Lower lobe of right lung (tissue), 2 donors: Measurements from ENCODE around the gene ST7. TPM values are rescaled to one million over a fixed set of nuclear protein-coding genes. Genes with fewer than 3 reads are reported as not detected.

Source experiments
- ATAC-seq, 2 donors: fragments of 200-7000 bp; cut with Tn5 transposase; one replicate each; pipeline ENCODE4 v1.9.1; 2020 to 2022; ENCODE audit warnings: mild to moderate bottlenecking in 2 of 2, moderate library complexity in 2 of 2
- DNase-seq: peaks from one replicate; pipeline ENCODE4 v3.0.0-alpha.2; 2020
- H3K27ac ChIP-seq: fragments of 200-600 bp; one replicate; pipeline ENCODE4 v1.8.0; 2022
- H3K27me3 ChIP-seq: fragments of 200-600 bp; one replicate; pipeline ENCODE4 v1.8.0; 2022; ENCODE audit warnings: low read depth
- H3K36me3 ChIP-seq: fragments of 200-600 bp; one replicate; pipeline ENCODE4 v1.8.0; 2022; ENCODE audit warnings: mild to moderate bottlenecking
- H3K4me1 ChIP-seq: fragments of 200-600 bp; one replicate; pipeline ENCODE4 v1.8.0; 2022
- H3K4me3 ChIP-seq: fragments of 200-600 bp; one replicate; pipeline ENCODE4 v1.8.0; 2022; ENCODE audit warnings: mild to moderate bottlenecking
- H3K9me3 ChIP-seq: fragments of 200-600 bp; one replicate; pipeline ENCODE4 v1.8.0; 2022
- intact Hi-C: fragments of 100-400 bp; cut with DNase I; formaldehyde crosslinking; loops from one replicate; pipeline ENCODE4 v1.11.0; 2022
- total RNA-seq: library from RNA; stranded (reverse); fragmentation: NEBNext Ultra II Directional; extraction: Animal tissue kit (Norgen Biotek cat#: 25700); gene quantifications from one replicate; pipeline ENCODE4 v1.2.1, GENCODE V29; 2021
- TF ChIP-seq, protein P1 (sequence below): fragments of 200-600 bp; IDR thresholded peaks from one replicate; pipeline ENCODE4 v1.8.0; 2022; ENCODE audit warnings: antibody characterized with exemption, mild to moderate bottlenecking
- donor health status: DM: no; HTN: yes; CAD: no; lungs with severe emphysema.

The ST7 gene
- total RNA-seq, 1 donor from 2014 or later = 51.1 TPM

- intact Hi-C loops = no loop called here
- H3K4me1 ChIP-seq = no peaks in the 10 kb centered on the region
- DNase-seq (no peak), ATAC-seq (no peak)
- H3K9me3 ChIP-seq = no peaks in the 10 kb centered on the region
- H3K4me3 ChIP-seq = no peak overlapping the region
- TF ChIP-seq, protein P1, sequence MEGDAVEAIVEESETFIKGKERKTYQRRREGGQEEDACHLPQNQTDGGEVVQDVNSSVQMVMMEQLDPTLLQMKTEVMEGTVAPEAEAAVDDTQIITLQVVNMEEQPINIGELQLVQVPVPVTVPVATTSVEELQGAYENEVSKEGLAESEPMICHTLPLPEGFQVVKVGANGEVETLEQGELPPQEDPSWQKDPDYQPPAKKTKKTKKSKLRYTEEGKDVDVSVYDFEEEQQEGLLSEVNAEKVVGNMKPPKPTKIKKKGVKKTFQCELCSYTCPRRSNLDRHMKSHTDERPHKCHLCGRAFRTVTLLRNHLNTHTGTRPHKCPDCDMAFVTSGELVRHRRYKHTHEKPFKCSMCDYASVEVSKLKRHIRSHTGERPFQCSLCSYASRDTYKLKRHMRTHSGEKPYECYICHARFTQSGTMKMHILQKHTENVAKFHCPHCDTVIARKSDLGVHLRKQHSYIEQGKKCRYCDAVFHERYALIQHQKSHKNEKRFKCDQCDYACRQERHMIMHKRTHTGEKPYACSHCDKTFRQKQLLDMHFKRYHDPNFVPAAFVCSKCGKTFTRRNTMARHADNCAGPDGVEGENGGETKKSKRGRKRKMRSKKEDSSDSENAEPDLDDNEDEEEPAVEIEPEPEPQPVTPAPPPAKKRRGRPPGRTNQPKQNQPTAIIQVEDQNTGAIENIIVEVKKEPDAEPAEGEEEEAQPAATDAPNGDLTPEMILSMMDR = no peak
- H3K36me3 ChIP-seq = peaks cover 5% of the 10 kb centered on the region
- no peaks in the 10 kb centered on the region for H3K27me3 ChIP-seq
- H3K27ac ChIP-seq = no peak overlapping the region
Observed at GRCh38 chr7:117200786-117201458, 247.6 kb downstream of the ST7 start.

DNA sequence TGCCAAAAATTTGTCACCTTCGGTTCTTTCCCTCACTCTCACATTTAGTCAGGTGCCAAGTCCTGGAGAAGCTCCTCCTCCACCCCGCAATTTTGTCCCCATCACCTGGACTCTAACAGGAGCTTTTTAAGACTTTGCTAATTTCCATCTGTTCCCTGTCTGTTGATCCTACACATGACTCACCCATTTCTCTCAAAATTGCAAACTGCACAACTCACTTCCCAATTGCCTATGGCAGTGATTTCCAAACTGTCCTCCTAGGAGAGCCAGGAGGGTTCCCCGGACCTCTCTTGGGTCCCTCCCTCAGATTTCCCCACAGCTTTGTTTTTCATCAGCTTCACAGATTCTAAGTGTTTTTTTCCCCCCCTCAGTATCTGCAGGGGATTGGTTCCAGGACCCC, 249.2 kb downstream of the ST7 start:
- Histone ChIP-seq H3K27ac (no peak overlapping the region), H3K36me3 (peaks cover 5% of the 10 kb centered on the region), H3K27me3 (no peaks in the 10 kb centered on the region), H3K4me1 (no peaks in the 10 kb centered on the region), H3K9me3 (no peaks in the 10 kb centered on the region), H3K4me3 (no peak overlapping the region)
- no peak for ATAC-seq
- TF ChIP-seq, protein P1 = no peak
- no peak for DNase-seq
- intact Hi-C loops = no loop called here

GRCh38 chr7:117203205-117203604, 249.9 kb downstream of the ST7 start:
- DNase-seq (no peak), ATAC-seq (no peak)
- no peaks in the 10 kb centered on the region for H3K4me1 ChIP-seq
- no peaks in the 10 kb centered on the region for H3K27me3 ChIP-seq
- H3K36me3 ChIP-seq = peaks cover 5% of the 10 kb centered on the region
- H3K9me3 ChIP-seq = no peaks in the 10 kb centered on the region
- H3K4me3 ChIP-seq = no peak overlapping the region
- intact Hi-C loops = no loop called here
- no peak overlapping the region for H3K27ac ChIP-seq
- TF ChIP-seq, protein P1 = no peak

DNA sequence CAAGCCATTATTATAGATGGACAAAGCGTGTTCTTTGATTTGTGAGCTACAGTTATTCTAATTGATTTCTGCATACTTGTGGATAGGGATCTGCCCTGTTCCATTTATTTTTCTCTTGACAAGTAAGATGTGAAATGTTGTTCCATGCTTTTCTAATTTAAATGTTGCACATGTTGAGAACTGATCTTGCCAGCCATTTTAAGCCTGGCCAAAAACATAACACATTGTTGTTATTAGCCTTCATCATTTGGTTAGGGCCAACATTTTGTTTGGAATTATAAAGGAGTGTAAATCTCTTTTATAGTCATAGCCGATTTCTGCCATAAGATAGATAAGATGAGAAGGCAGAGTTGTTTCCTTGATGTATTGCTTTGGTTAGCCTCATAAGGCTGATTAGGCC, 252.6 kb downstream of the ST7 start:
- no peak overlapping the region for H3K4me3 ChIP-seq
- TF ChIP-seq, protein P1 = no peak
- intact Hi-C loops = no loop called here

DNA sequence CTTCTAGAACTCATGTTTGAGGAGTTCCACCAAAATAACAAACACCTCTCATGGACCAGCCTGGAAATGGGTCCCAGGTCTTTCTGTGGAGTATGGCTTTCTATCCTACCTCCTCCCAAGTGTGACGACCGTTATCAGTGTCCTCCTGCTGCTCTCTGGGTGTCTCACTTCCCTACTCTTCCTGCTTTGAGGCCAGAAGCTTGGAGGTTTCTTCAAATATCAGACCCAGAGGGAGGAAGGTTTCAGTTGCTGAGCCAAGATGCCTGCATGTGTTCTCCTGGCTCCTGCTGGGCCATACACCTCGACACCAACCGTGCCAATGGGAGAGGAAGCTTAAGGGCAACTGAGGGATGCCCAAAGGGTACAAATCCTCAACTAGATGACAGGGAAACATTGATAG, 255.0 kb downstream of the ST7 start:
- Histone ChIP-seq H3K9me3 (no peaks in the 10 kb centered on the region), H3K4me3 (no peak overlapping the region), H3K36me3 (peaks cover 18% of the 10 kb centered on the region), H3K27me3 (no peaks in the 10 kb centered on the region), H3K4me1 (no peaks in the 10 kb centered on the region), H3K27ac (no peak overlapping the region)
- no peak for ATAC-seq
- DNase-seq = no peak
- TF ChIP-seq, protein P1 = no peak
- intact Hi-C loops = no loop called here

More for the DNA sequence above, 252.6 kb downstream of the ST7 start:
- DNase-seq = no peak
- H3K9me3 ChIP-seq = no peaks in the 10 kb centered on the region
- no peaks in the 10 kb centered on the region for H3K27me3 ChIP-seq
- ATAC-seq = no peak
- no peaks in the 10 kb centered on the region for H3K4me1 ChIP-seq
- peaks cover 16% of the 10 kb centered on the region for H3K36me3 ChIP-seq
- no peak overlapping the region for H3K27ac ChIP-seq
